ENCODE results near the gene UCK2. TPM values are rescaled to one million over a fixed set of nuclear protein-coding genes. Genes with fewer than 3 reads are reported as not detected.

UCK2 gene
- total and polyA plus RNA-seq, 2 donors (not counting 3 experiments of a cell fraction or from before 2014, with no cell fraction given): 62.3 to 74.7 TPM

- CTCF ChIA-PET: interaction anchor here (1.0 to 2.5 kb wide), 8 partner anchors 11 to 506 kb away, joined by 3 to 14 read pairs (median 4); partner anchors contain the start of gene ALDH9A1
- Histone ChIP-seq H3K27me3 (ENCODE audit: control insufficient read depth in 2 of 2, insufficient read depth in 2 of 2, low read length in 2 of 2) (no peaks in the 10 kb centered on the region), H3K4me1 (ENCODE audit: control insufficient read depth, extremely low read depth, insufficient read depth, low read length) (peaks cover 87% of the 10 kb centered on the region), H3K79me2 (ENCODE audit: control insufficient read depth, insufficient read depth, low read length) (peaks cover 45% of the 10 kb centered on the region), H3K9me3 (replicated peaks; ENCODE audit: control insufficient read depth, insufficient read depth, low read length) (no peaks in the 10 kb centered on the region), H3K9ac (replicated peaks; ENCODE audit: extremely low read depth, insufficient read depth, low read length) (peak overlapping the region; percentile 60), H4K20me1 (replicated peaks; ENCODE audit: control insufficient read depth, extremely low read depth, insufficient read depth, low read length) (no peaks in the 10 kb centered on the region), H2AFZ (ENCODE audit: low read depth, low read length) (no peak overlapping the region), H3K36me3 (ENCODE audit: control insufficient read depth in 2 of 2, extremely low read depth in 1 of 2, insufficient read depth in 2 of 2, low read length in 2 of 2) (no peaks in the 10 kb centered on the region), H3K9me1 (replicated peaks; ENCODE audit: control insufficient read depth, extremely low read depth, insufficient read depth, low read length) (no peaks in the 10 kb centered on the region), H3K4me3 (replicated peaks in 1 of 3; ENCODE audit: insufficient read depth in 1 of 3, low read depth in 1 of 3, low read length in 3 of 3) (no peak overlapping the region), H3K27ac (ENCODE audit: insufficient read depth, low read depth, low read length) (peak overlapping the region; percentile 98), H3K4me2 (ENCODE audit: insufficient read depth, low read length) (no peak overlapping the region)
- BruUV-seq (replicated peaks): TSS peak; percentile 3
- FAIRE-seq (no peak), DNase-seq (ENCODE audit: low read depth, low spot score) (peak; percentile 73)
- dilution Hi-C loops (cut with MboI; ENCODE audit: extremely low pct_ligation_motif_present, low sequenced_read_pairs): no loop called here
- POLR2A ChIA-PET: interaction anchor here (1.1 to 1.7 kb wide), 2 partner anchors 15 kb away, joined by 4 to 7 read pairs; no protein-coding TSS in a partner anchor
- TF ChIP-seq POLR2A (IDR thresholded peaks at IDR 0.05; ENCODE audit: low read depth, low read length) (no peak), CTCF (IDR thresholded peaks at IDR 0.05; ENCODE audit: extremely low read depth in 1 of 2, insufficient read depth in 1 of 2, low read depth in 1 of 2, low read length in 2 of 2) (no peak), MYC (IDR thresholded peaks at IDR 0.05; ENCODE audit: low read depth, low read length) (no peak), MAX (IDR thresholded peaks at IDR 0.05; ENCODE audit: insufficient read depth, insufficient read length) (no peak), GATA2 (IDR thresholded peaks at IDR 0.05; ENCODE audit: insufficient read depth, insufficient read length, low read depth, low read length) (no peak), POLR2AphosphoS5 (IDR thresholded peaks at IDR 0.05; ENCODE audit: insufficient read depth, low read depth, low read length) (no peak), FOS (IDR thresholded peaks at IDR 0.05; ENCODE audit: borderline replicate concordance, insufficient read depth, low read length) (no peak)
- intact Hi-C loops (cut with micrococcal nuclease): loop anchor here (2.0 kb wide), 1 partner anchor 61 kb away; no protein-coding TSS in a partner anchor
These were observed 72.1 kb downstream of the UCK2 start for GRCh38 chr1:165899461-165899941.
